DND-41 (cell line): ENCODE measurements around the gene KIAA0586.

Source experiments
- EZH2 ChIP-seq: IDR thresholded peaks from 3 replicates; pipeline ENCODE4 v1.6.1; 2012; ENCODE audit warnings: borderline replicate concordance, low read depth, mild to moderate bottlenecking, moderate library complexity, low read length, inconsistent platforms; ENCODE audit not compliant: severe bottlenecking
- TF ChIP-seq, protein P1 (sequence below): IDR thresholded peaks from 2 replicates; pipeline ENCODE4 v1.5.1; 2012; ENCODE audit warnings: borderline replicate concordance, low read length, moderate library complexity, mild to moderate bottlenecking; ENCODE audit not compliant: poor library complexity, severe bottlenecking; ENCODE audit errors: extremely low read depth

DNA sequence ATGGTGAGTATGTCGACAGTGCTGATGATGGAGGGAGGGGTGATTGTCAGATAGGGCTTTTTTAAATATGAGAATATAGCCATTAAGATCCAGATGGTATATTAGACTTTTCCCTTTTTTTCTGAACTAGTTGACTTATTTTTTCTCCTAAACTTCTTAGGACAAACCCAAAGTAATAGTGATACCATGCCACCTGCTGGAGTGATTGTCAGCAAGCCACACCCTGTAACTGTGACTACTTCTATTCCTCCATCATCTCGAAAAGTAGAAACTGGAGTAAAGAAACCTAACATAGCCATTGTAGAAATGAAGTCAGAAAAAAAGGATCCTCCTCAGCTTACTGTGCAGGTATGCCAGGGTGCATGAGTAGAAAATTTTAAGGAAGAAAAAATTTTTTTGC, 40.1 kb downstream of the KIAA0586 start:
- TF ChIP-seq, protein P1, sequence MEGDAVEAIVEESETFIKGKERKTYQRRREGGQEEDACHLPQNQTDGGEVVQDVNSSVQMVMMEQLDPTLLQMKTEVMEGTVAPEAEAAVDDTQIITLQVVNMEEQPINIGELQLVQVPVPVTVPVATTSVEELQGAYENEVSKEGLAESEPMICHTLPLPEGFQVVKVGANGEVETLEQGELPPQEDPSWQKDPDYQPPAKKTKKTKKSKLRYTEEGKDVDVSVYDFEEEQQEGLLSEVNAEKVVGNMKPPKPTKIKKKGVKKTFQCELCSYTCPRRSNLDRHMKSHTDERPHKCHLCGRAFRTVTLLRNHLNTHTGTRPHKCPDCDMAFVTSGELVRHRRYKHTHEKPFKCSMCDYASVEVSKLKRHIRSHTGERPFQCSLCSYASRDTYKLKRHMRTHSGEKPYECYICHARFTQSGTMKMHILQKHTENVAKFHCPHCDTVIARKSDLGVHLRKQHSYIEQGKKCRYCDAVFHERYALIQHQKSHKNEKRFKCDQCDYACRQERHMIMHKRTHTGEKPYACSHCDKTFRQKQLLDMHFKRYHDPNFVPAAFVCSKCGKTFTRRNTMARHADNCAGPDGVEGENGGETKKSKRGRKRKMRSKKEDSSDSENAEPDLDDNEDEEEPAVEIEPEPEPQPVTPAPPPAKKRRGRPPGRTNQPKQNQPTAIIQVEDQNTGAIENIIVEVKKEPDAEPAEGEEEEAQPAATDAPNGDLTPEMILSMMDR, result no peak
- no peak for TF ChIP-seq EZH2
